HepG2 (cell line): ENCODE results near the gene PLEKHG5. TPM values are rescaled to one million over a fixed set of nuclear protein-coding genes. Genes with fewer than 3 reads are reported as not detected.

Source experiments
- ADNP ChIP-seq: sonication (generic); formaldehyde crosslinking; IDR thresholded peaks from 2 replicates; pipeline ENCODE4 v1.4.0; 2020; ENCODE audit warnings: missing genetic modification reagents
- ARHGAP35 ChIP-seq: sonication (generic); formaldehyde crosslinking; IDR thresholded peaks from 2 replicates; pipeline ENCODE4 v1.9.0; 2022; ENCODE audit warnings: mild to moderate bottlenecking, inconsistent platforms, moderate library complexity, missing genetic modification reagents, borderline replicate concordance
- EEA1 ChIP-seq: sonication (generic); formaldehyde crosslinking; IDR thresholded peaks from 2 replicates; pipeline ENCODE4 v1.5.1; 2020; ENCODE audit warnings: mild to moderate bottlenecking, missing genetic modification reagents, borderline replicate concordance
- GTF2F1 ChIP-seq: fragments of 150-350 bp; IDR thresholded peaks from 2 replicates; pipeline ENCODE4 v1.6.1; 2014; ENCODE audit warnings: low read length
- HNRNPK ChIP-seq: fragments of 200-400 bp; formaldehyde crosslinking; IDR thresholded peaks from 2 replicates; pipeline ENCODE4 v1.6.1; 2018; ENCODE audit warnings: low read length, low read depth, moderate library complexity, mild to moderate bottlenecking; ENCODE audit not compliant: poor library complexity, severe bottlenecking
- IKZF4 ChIP-seq: sonication (generic); formaldehyde crosslinking; IDR thresholded peaks from 2 replicates; pipeline ENCODE4 v1.5.1; 2020; ENCODE audit warnings: borderline replicate concordance, mild to moderate bottlenecking, low read depth, missing genetic modification reagents; ENCODE audit errors: not compliant biosample characterization
- MIXL1 ChIP-seq: IDR thresholded peaks from 2 replicates; pipeline ENCODE4 v1.6.1; 2016
- MTF2 ChIP-seq: sonication (generic); formaldehyde crosslinking; IDR thresholded peaks from 2 replicates; pipeline ENCODE4 v1.5.0; 2020; ENCODE audit warnings: missing genetic modification reagents, borderline replicate concordance
- NFATC3 ChIP-seq: sonication (generic); formaldehyde crosslinking; IDR thresholded peaks from 2 replicates; pipeline ENCODE4 v1.5.1; 2020; ENCODE audit warnings: mild to moderate bottlenecking, missing genetic modification reagents
- SSRP1 ChIP-seq: IDR thresholded peaks from 2 replicates; pipeline ENCODE4 v1.6.1; 2016; ENCODE audit warnings: control low read depth
- TBP ChIP-seq: sonication (generic); formaldehyde crosslinking; IDR thresholded peaks from 2 replicates; pipeline ENCODE4 v1.5.0; 2020; ENCODE audit warnings: missing genetic modification reagents
- TEF ChIP-seq: sonication (generic); formaldehyde crosslinking; IDR thresholded peaks from 2 replicates; pipeline ENCODE4 v1.5.0; 2020; ENCODE audit warnings: missing genetic modification reagents
- U2AF1 ChIP-seq: fragments of 200-400 bp; formaldehyde crosslinking; optimal IDR thresholded peaks from 2 replicates; pipeline ENCODE3; 2017; ENCODE audit warnings: mild to moderate bottlenecking, low read depth, low read length
- ZBTB3 ChIP-seq: sonication (generic); formaldehyde crosslinking; IDR thresholded peaks from 2 replicates; pipeline ENCODE4 v1.4.0; 2020; ENCODE audit warnings: low read depth, mild to moderate bottlenecking, moderate library complexity, missing genetic modification reagents, borderline replicate concordance
- ZNF253 ChIP-seq: sonication (generic); formaldehyde crosslinking; IDR thresholded peaks from 2 replicates; pipeline ENCODE4 v1.8.0; 2022; ENCODE audit warnings: mild to moderate bottlenecking, missing genetic modification reagents, borderline replicate concordance
- ZNF326 ChIP-seq: sonication (generic); formaldehyde crosslinking; IDR thresholded peaks from 2 replicates; pipeline ENCODE4 v1.4.0; 2020; ENCODE audit warnings: missing genetic modification reagents, borderline replicate concordance
- ZNF547 ChIP-seq: sonication (generic); formaldehyde crosslinking; IDR thresholded peaks from 2 replicates; pipeline ENCODE4 v1.5.1; 2020; ENCODE audit warnings: mild to moderate bottlenecking, missing genetic modification reagents
- ZNF562 ChIP-seq: sonication (generic); formaldehyde crosslinking; IDR thresholded peaks from 2 replicates; pipeline ENCODE4 v1.8.0; 2022; ENCODE audit warnings: missing genetic modification reagents, borderline replicate concordance
- ZNF703 ChIP-seq: sonication (generic); formaldehyde crosslinking; IDR thresholded peaks from 2 replicates; pipeline ENCODE4 v1.5.1; 2020; ENCODE audit warnings: missing genetic modification reagents, mild to moderate bottlenecking, moderate library complexity, borderline replicate concordance
- polyA plus RNA-seq, 8 experiments: library from polyadenylated mRNA; depleted of rRNA in 3 of 8; stranded (reverse) in 7 of 8; unstranded in 1 of 8; fragments of >200 nt; fragmentation: Illumina TruSeq in 4 of 8; extraction: Trizol in 4 of 8; gene quantifications; 2 replicates each; pipeline versions ENCODE4 v1.2.1 to v1.2.3, GENCODE V29; 2011 to 2016; ENCODE audit warnings: low read depth in 4 of 8, missing spikeins in 1 of 8, mixed read lengths in 1 of 8; ENCODE audit not compliant: insufficient read depth in 1 of 8
- total RNA-seq, 5 experiments: library from RNA; depleted of rRNA; stranded (reverse); fragments of >200 nt; fragmentation: Illumina TruSeq; extraction: Trizol; gene quantifications; 2 replicates each; pipeline ENCODE4 v1.2.3, GENCODE V29; 2016; ENCODE audit warnings: low read depth in 1 of 5
- TF ChIP-seq, protein P1 (sequence below): sonication (generic); formaldehyde crosslinking; IDR thresholded peaks from 2 replicates; pipeline ENCODE4 v1.5.1; 2020; ENCODE audit warnings: mild to moderate bottlenecking, missing genetic modification reagents, moderate library complexity
- TF ChIP-seq, protein P2 (sequence below): sonication (generic); formaldehyde crosslinking; conservative IDR thresholded peaks from 2 replicates; pipeline ENCODE4 v1.8.0; 2022; ENCODE audit warnings: mild to moderate bottlenecking, moderate library complexity, missing genetic modification reagents
- TF ChIP-seq, protein P3 (sequence below): sonication (generic); formaldehyde crosslinking; IDR thresholded peaks from 2 replicates; pipeline ENCODE4 v1.4.0; 2020; ENCODE audit warnings: missing genetic modification reagents

PLEKHG5 gene
- total and polyA plus RNA-seq, 2 of the 13 experiments (the other 11 are each of a cell fraction or from before 2014, with no cell fraction given) = 1.9 to 3.5 TPM

- no peak for TF ChIP-seq ZNF253 (CRISPR knock-in tag)
- no peak for TF ChIP-seq HNRNPK
- TF ChIP-seq ARHGAP35 (CRISPR knock-in tag) = no peak
- no peak for TF ChIP-seq ZNF547 (CRISPR knock-in tag)
- TF ChIP-seq, protein P1, sequence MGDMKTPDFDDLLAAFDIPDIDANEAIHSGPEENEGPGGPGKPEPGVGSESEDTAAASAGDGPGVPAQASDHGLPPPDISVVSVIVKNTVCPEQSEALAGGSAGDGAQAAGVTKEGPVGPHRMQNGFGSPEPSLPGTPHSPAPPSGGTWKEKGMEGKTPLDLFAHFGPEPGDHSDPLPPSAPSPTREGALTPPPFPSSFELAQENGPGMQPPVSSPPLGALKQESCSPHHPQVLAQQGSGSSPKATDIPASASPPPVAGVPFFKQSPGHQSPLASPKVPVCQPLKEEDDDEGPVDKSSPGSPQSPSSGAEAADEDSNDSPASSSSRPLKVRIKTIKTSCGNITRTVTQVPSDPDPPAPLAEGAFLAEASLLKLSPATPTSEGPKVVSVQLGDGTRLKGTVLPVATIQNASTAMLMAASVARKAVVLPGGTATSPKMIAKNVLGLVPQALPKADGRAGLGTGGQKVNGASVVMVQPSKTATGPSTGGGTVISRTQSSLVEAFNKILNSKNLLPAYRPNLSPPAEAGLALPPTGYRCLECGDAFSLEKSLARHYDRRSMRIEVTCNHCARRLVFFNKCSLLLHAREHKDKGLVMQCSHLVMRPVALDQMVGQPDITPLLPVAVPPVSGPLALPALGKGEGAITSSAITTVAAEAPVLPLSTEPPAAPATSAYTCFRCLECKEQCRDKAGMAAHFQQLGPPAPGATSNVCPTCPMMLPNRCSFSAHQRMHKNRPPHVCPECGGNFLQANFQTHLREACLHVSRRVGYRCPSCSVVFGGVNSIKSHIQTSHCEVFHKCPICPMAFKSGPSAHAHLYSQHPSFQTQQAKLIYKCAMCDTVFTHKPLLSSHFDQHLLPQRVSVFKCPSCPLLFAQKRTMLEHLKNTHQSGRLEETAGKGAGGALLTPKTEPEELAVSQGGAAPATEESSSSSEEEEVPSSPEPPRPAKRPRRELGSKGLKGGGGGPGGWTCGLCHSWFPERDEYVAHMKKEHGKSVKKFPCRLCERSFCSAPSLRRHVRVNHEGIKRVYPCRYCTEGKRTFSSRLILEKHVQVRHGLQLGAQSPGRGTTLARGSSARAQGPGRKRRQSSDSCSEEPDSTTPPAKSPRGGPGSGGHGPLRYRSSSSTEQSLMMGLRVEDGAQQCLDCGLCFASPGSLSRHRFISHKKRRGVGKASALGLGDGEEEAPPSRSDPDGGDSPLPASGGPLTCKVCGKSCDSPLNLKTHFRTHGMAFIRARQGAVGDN (CRISPR knock-in tag) = peak; percentile 26; the same call in 1 of the 2 replicates
- TF ChIP-seq, protein P2, sequence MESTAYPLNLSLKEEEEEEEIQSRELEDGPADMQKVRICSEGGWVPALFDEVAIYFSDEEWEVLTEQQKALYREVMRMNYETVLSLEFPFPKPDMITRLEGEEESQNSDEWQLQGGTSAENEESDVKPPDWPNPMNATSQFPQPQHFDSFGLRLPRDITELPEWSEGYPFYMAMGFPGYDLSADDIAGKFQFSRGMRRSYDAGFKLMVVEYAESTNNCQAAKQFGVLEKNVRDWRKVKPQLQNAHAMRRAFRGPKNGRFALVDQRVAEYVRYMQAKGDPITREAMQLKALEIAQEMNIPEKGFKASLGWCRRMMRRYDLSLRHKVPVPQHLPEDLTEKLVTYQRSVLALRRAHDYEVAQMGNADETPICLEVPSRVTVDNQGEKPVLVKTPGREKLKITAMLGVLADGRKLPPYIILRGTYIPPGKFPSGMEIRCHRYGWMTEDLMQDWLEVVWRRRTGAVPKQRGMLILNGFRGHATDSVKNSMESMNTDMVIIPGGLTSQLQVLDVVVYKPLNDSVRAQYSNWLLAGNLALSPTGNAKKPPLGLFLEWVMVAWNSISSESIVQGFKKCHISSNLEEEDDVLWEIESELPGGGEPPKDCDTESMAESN (CRISPR knock-in tag) = peak; percentile 97
- TF ChIP-seq ZBTB3 (CRISPR knock-in tag) = no peak
- no peak for TF ChIP-seq ZNF562 (CRISPR knock-in tag)
- TF ChIP-seq U2AF1 = no peak
- TF ChIP-seq ZNF326 (CRISPR knock-in tag) = 0 out of 2 replicates have a peak, but pooled peaks have one; percentile 12
- TF ChIP-seq, protein P3, sequence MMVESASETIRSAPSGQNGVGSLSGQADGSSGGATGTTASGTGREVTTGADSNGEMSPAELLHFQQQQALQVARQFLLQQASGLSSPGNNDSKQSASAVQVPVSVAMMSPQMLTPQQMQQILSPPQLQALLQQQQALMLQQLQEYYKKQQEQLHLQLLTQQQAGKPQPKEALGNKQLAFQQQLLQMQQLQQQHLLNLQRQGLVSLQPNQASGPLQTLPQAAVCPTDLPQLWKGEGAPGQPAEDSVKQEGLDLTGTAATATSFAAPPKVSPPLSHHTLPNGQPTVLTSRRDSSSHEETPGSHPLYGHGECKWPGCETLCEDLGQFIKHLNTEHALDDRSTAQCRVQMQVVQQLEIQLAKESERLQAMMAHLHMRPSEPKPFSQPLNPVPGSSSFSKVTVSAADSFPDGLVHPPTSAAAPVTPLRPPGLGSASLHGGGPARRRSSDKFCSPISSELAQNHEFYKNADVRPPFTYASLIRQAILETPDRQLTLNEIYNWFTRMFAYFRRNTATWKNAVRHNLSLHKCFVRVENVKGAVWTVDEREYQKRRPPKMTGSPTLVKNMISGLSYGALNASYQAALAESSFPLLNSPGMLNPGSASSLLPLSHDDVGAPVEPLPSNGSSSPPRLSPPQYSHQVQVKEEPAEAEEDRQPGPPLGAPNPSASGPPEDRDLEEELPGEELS (CRISPR knock-in tag) = no peak
- no peak for TF ChIP-seq MIXL1 (CRISPR knock-in tag)
- no peak for TF ChIP-seq MTF2 (CRISPR knock-in tag)
- no peak; the same call in 1 of the 2 replicates for TF ChIP-seq SSRP1 (CRISPR knock-in tag)
- no peak for TF ChIP-seq TBP (CRISPR knock-in tag)
- TF ChIP-seq EEA1 (CRISPR knock-in tag) = no peak
- no peak for TF ChIP-seq TEF
- no peak for TF ChIP-seq IKZF4
- TF ChIP-seq GTF2F1 = no peak
- TF ChIP-seq ZNF703 = no peak
- TF ChIP-seq NFATC3 (CRISPR knock-in tag) = no peak
- no peak for TF ChIP-seq ADNP (CRISPR knock-in tag)
These were observed 28.9 kb downstream of the PLEKHG5 start (continued) for GRCh38 chr1:6462412-6463119.
